ENCODE results near the gene NPIPB2. TPM values are rescaled to one million over a fixed set of nuclear protein-coding genes. Genes with fewer than 3 reads are reported as not detected.

The NPIPB2 gene
- total and polyA plus RNA-seq, 2 of the 13 experiments (the other 11 are each of a cell fraction or from before 2014, with no cell fraction given): 1.8 to 4.1 TPM

DNA sequence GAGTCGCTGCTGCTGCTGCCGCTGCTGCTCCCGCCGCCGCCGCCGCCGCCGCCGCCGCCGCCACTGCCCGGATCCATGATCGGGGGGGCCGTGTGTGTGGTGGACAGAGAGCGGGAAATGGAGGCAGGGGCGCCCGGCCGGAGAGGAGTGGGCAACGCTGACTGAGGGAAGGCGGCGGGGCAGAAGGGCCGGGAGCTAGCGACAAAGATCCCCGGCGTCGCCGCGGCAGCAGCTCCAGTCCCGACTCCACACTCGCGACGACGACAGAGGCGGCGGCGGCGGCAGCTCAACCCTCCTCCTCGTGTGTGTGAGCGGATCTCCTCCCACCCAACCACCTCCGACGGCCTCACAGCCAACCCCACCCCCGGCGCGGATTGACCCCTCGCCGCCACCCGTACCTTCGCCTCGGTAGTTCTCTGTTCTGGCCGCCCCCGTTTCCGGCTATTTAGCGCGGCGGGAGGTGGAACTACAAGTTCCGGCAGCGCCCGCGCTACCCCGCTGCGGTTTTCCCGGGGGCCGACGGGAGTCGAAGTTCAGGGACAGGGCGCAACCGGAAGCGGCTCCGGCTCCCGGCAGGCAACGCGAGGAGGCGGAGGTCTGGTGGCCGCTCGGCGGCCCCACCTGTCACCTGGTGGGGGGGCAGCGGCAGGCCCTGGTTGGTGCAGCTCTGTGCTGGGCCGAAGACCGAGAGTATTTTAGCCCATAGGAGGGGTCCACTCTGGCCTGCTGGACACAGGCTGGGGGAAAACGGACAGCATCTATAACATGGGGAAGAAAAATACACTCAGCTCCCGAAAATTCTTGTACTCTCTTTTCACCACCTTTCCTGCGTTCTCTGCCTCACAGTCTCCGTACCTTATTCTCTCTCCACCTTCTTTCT is 26.0 kb downstream of the NPIPB2 start, which contains the start of gene GSPT1 (continued):
- TF ChIP-seq, protein P1, sequence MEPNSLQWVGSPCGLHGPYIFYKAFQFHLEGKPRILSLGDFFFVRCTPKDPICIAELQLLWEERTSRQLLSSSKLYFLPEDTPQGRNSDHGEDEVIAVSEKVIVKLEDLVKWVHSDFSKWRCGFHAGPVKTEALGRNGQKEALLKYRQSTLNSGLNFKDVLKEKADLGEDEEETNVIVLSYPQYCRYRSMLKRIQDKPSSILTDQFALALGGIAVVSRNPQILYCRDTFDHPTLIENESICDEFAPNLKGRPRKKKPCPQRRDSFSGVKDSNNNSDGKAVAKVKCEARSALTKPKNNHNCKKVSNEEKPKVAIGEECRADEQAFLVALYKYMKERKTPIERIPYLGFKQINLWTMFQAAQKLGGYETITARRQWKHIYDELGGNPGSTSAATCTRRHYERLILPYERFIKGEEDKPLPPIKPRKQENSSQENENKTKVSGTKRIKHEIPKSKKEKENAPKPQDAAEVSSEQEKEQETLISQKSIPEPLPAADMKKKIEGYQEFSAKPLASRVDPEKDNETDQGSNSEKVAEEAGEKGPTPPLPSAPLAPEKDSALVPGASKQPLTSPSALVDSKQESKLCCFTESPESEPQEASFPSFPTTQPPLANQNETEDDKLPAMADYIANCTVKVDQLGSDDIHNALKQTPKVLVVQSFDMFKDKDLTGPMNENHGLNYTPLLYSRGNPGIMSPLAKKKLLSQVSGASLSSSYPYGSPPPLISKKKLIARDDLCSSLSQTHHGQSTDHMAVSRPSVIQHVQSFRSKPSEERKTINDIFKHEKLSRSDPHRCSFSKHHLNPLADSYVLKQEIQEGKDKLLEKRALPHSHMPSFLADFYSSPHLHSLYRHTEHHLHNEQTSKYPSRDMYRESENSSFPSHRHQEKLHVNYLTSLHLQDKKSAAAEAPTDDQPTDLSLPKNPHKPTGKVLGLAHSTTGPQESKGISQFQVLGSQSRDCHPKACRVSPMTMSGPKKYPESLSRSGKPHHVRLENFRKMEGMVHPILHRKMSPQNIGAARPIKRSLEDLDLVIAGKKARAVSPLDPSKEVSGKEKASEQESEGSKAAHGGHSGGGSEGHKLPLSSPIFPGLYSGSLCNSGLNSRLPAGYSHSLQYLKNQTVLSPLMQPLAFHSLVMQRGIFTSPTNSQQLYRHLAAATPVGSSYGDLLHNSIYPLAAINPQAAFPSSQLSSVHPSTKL (CRISPR knock-in tag; IDR thresholded peaks at IDR 0.05): 0 out of 2 replicates have a peak, but pooled peaks have one; percentile 65
- TF ChIP-seq NONO (IDR thresholded peaks at IDR 0.05) (no peak), NONO (CRISPR knock-in tag; conservative IDR thresholded peaks at IDR 0.05) (peak; percentile 98), MXD4 (CRISPR knock-in tag; IDR thresholded peaks at IDR 0.05) (peak; percentile 96), ZNF34 (CRISPR knock-in tag; IDR thresholded peaks at IDR 0.05; ENCODE audit: borderline replicate concordance) (peak; percentile 95; the same call in 1 of the 2 replicates), BRCA1 (CRISPR knock-in tag; IDR thresholded peaks at IDR 0.05) (no peak), ZNF263 (CRISPR knock-in tag; IDR thresholded peaks at IDR 0.05) (peak; percentile 82), ZNF850 (CRISPR knock-in tag; conservative IDR thresholded peaks at IDR 0.05) (no peak), HDAC1 (CRISPR knock-in tag; IDR thresholded peaks at IDR 0.05) (peak; percentile 95), ZNF30 (CRISPR knock-in tag; IDR thresholded peaks at IDR 0.05) (peak; percentile 55; the same call in 1 of the 2 replicates), ISL2 (CRISPR knock-in tag; IDR thresholded peaks at IDR 0.05) (peak; percentile 90), TBX2 (CRISPR knock-in tag; IDR thresholded peaks at IDR 0.05; ENCODE audit: borderline replicate concordance) (peak; percentile 92)
- TF ChIP-seq, protein P2, sequence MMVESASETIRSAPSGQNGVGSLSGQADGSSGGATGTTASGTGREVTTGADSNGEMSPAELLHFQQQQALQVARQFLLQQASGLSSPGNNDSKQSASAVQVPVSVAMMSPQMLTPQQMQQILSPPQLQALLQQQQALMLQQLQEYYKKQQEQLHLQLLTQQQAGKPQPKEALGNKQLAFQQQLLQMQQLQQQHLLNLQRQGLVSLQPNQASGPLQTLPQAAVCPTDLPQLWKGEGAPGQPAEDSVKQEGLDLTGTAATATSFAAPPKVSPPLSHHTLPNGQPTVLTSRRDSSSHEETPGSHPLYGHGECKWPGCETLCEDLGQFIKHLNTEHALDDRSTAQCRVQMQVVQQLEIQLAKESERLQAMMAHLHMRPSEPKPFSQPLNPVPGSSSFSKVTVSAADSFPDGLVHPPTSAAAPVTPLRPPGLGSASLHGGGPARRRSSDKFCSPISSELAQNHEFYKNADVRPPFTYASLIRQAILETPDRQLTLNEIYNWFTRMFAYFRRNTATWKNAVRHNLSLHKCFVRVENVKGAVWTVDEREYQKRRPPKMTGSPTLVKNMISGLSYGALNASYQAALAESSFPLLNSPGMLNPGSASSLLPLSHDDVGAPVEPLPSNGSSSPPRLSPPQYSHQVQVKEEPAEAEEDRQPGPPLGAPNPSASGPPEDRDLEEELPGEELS (CRISPR knock-in tag; IDR thresholded peaks at IDR 0.05): peak; percentile 80
- TF ChIP-seq, protein P3, sequence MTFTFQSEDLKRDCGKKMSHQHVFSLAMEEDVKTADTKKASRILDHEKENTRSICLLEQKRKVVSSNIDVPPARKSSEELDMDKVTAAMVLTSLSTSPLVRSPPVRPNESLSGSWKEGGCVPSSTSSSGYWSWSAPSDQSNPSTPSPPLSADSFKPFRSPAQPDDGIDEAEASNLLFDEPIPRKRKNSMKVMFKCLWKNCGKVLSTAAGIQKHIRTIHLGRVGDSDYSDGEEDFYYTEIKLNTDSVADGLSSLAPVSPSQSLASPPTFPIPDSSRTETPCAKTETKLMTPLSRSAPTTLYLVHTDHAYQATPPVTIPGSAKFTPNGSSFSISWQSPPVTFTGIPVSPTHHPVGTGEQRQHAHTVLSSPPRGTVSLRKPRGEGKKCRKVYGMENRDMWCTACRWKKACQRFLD (CRISPR knock-in tag; IDR thresholded peaks at IDR 0.05; ENCODE audit: borderline replicate concordance): peak; percentile 97
- TF ChIP-seq, protein P4, sequence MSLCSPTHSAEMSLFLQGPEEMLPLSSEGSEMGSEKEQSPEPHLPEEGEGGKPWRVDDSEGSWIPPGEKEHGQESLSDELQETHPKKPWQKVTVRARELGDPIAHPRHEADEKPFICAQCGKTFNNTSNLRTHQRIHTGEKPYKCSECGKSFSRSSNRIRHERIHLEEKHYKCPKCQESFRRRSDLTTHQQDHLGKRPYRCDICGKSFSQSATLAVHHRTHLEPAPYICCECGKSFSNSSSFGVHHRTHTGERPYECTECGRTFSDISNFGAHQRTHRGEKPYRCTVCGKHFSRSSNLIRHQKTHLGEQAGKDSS (CRISPR knock-in tag; IDR thresholded peaks at IDR 0.05; ENCODE audit: borderline replicate concordance, low read depth): peak; percentile 84; the same call in 1 of the 2 replicates
- TF ChIP-seq, protein P5, sequence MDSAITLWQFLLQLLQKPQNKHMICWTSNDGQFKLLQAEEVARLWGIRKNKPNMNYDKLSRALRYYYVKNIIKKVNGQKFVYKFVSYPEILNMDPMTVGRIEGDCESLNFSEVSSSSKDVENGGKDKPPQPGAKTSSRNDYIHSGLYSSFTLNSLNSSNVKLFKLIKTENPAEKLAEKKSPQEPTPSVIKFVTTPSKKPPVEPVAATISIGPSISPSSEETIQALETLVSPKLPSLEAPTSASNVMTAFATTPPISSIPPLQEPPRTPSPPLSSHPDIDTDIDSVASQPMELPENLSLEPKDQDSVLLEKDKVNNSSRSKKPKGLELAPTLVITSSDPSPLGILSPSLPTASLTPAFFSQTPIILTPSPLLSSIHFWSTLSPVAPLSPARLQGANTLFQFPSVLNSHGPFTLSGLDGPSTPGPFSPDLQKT (CRISPR knock-in tag; IDR thresholded peaks at IDR 0.05; ENCODE audit: borderline replicate concordance): peak; percentile 98
- TF ChIP-seq, protein P6, sequence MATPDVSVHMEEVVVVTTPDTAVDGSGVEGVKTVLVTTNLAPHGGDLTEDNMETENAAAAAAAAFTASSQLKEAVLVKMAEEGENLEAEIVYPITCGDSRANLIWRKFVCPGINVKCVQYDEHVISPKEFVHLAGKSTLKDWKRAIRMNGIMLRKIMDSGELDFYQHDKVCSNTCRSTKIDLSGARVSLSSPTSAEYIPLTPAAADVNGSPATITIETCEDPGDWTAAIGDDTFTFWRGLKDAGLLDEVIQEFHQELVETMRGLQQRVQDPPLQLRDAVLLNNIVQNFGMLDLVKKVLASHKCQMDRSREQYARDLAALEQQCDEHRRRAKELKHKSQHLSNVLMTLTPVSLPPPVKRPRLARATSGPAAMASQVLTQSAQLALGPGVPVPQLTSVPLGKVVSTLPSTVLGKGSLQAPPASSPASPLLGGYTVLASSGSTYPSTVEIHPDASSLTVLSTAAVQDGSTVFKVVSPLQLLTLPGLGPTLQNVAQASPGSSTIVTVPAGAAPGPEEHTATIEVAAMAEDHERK (CRISPR knock-in tag; IDR thresholded peaks at IDR 0.05; ENCODE audit: low read depth): peak; percentile 81; the same call in 1 of the 2 replicates
